Calu3 (cell line): Measurements from ENCODE around the gene FHIT. TPM values are rescaled to one million over a fixed set of nuclear protein-coding genes. Genes with fewer than 3 reads are reported as not detected.

ENCODE experiments used
- BruUV-seq: library from RNA; stranded (reverse); fragments of 400-500 nt; replicated peaks from 2 replicates; lab custom pipeline; 2021; lab: Mats Ljungman, UMichigan
- CTCF ChIA-PET: fragments of 300-600 bp; sonication (Branson Sonifier 250); formaldehyde crosslinking; loops from one replicate; lab custom pipeline; 2022; ENCODE audit warnings: antibody characterized with exemption; lab: Charles Lee
- DNase-seq: peaks from one replicate; pipeline ENCODE4 v3.0.0; 2022
- H3K27ac Mint-ChIP-seq: one replicate; pipeline ENCODE4 v1.8.0; 2022; ENCODE audit warnings: mixed read lengths; ENCODE audit not compliant: unreplicated experiment
- H3K27me3 Mint-ChIP-seq: one replicate; pipeline ENCODE4 v1.8.0; 2022; ENCODE audit warnings: mixed read lengths; ENCODE audit not compliant: unreplicated experiment
- H3K36me3 Mint-ChIP-seq: one replicate; pipeline ENCODE4 v1.8.0; 2022; ENCODE audit warnings: mild to moderate bottlenecking, moderate library complexity, mixed read lengths; ENCODE audit not compliant: insufficient read depth, unreplicated experiment
- H3K4me1 Mint-ChIP-seq: one replicate; pipeline ENCODE4 v1.8.0; 2022; ENCODE audit warnings: mild to moderate bottlenecking, low read depth, mixed read lengths; ENCODE audit not compliant: unreplicated experiment
- H3K4me3 Mint-ChIP-seq: one replicate; pipeline ENCODE4 v1.8.0; 2022; ENCODE audit warnings: mild to moderate bottlenecking, low read depth, moderate library complexity, mixed read lengths; ENCODE audit not compliant: unreplicated experiment
- H3K9me3 Mint-ChIP-seq: one replicate; pipeline ENCODE4 v1.8.0; 2022; ENCODE audit warnings: low read depth, mixed read lengths; ENCODE audit not compliant: unreplicated experiment
- CTCF ChIP-seq: fragments of 200-600 bp; IDR thresholded peaks from one replicate; pipeline ENCODE4 v1.8.0; 2022; ENCODE audit warnings: antibody characterized with exemption; ENCODE audit not compliant: unreplicated experiment
- intact Hi-C: fragments of 100-400 bp; cut with micrococcal nuclease; formaldehyde crosslinking; loops from one replicate; pipeline ENCODE4 v1.10.0; 2022; ENCODE audit not compliant: unreplicated experiment
- total RNA-seq: library from RNA; stranded (reverse); gene quantifications from 2 replicates; pipeline ENCODE4 v1.2.3, GENCODE V29; 2022

Gene FHIT
- total RNA-seq, 1 experiment from 2014 or later = 6.2 TPM

DNA sequence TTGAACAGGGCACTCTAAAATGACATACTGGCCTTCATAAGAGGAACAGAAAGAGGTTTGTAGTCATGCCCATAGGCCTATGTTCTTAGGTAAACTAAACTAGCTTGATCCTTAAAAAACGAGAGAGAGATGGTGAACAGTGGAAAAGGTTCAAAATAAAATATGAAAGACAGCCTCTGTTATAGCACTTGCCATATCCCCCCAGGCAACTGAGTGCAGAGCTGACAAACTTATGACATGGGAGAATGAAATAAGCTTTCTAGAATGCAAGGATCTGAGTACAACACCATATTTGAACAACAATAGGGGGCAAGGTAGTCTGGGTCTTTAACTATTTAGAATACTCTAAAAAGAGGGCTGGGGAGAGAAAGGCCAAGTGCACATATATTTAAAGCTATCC, 1500.9 kb downstream of the FHIT start:
- H3K36me3 Mint-ChIP-seq = no peaks in the 10 kb centered on the region
- no peak overlapping the region for H3K27ac Mint-ChIP-seq
- H3K27me3 Mint-ChIP-seq = no peaks in the 10 kb centered on the region
- H3K4me3 Mint-ChIP-seq = no peak overlapping the region
- intact Hi-C loops = no loop called here
- no peak for DNase-seq
- peaks cover 6% of the 10 kb centered on the region for H3K9me3 Mint-ChIP-seq
- no TSS peak for BruUV-seq
- no peaks in the 10 kb centered on the region for H3K4me1 Mint-ChIP-seq
- CTCF ChIA-PET = no interaction called here
- no peak for TF ChIP-seq CTCF

- intact Hi-C loops = no loop called here
- no TSS peak for BruUV-seq
- no peaks in the 10 kb centered on the region for H3K27me3 Mint-ChIP-seq
- H3K36me3 Mint-ChIP-seq = no peaks in the 10 kb centered on the region
- no peak for DNase-seq
- H3K4me3 Mint-ChIP-seq = no peak overlapping the region
- CTCF ChIA-PET = no interaction called here
- H3K4me1 Mint-ChIP-seq = no peaks in the 10 kb centered on the region
- no peak overlapping the region for H3K27ac Mint-ChIP-seq
- peaks cover 6% of the 10 kb centered on the region for H3K9me3 Mint-ChIP-seq
- no peak for TF ChIP-seq CTCF
Measured at GRCh38 chr3:59749291-59749690, 1502.0 kb downstream of the FHIT start.

DNA sequence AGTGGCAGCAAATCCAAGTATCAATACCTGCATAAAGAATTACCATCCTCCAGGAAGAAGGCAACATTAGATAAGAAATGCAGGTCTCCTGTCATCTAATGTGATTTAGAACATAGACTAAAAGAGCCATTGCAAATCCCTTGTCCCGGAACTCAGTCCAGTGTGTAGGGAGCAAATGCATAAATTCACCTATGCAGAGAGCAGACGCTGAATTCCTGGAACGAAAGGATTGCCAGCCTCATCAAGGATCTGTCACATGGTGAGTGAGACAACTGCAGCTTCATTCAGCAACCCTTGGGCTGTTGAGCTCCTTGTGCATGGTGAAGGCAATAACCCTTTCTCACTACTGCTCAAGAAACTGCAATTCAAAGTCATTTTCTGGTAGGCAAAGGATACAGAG, 1504.7 kb downstream of the FHIT start:
- no TSS peak for BruUV-seq
- no peak for TF ChIP-seq CTCF
- H3K27ac Mint-ChIP-seq = no peak overlapping the region
- no peak overlapping the region for H3K4me3 Mint-ChIP-seq
- peaks cover 6% of the 10 kb centered on the region for H3K9me3 Mint-ChIP-seq
- no peak for DNase-seq
- H3K27me3 Mint-ChIP-seq = no peaks in the 10 kb centered on the region
- CTCF ChIA-PET = no interaction called here
- no peaks in the 10 kb centered on the region for H3K4me1 Mint-ChIP-seq
- intact Hi-C loops = no loop called here
- no peaks in the 10 kb centered on the region for H3K36me3 Mint-ChIP-seq

GRCh38 chr3:59737241-59737640, 1514.0 kb downstream of the FHIT start:
- no peak overlapping the region for H3K27ac Mint-ChIP-seq
- H3K9me3 Mint-ChIP-seq = peaks cover 3% of the 10 kb centered on the region
- BruUV-seq = no TSS peak
- H3K4me1 Mint-ChIP-seq = no peaks in the 10 kb centered on the region
- no peak overlapping the region for H3K4me3 Mint-ChIP-seq
- TF ChIP-seq CTCF = no peak
- H3K27me3 Mint-ChIP-seq = no peaks in the 10 kb centered on the region
- CTCF ChIA-PET = no interaction called here
- intact Hi-C loops = no loop called here
- H3K36me3 Mint-ChIP-seq = no peaks in the 10 kb centered on the region
- DNase-seq = no peak
